ENCODE results near the gene AMDHD2. TPM values are rescaled to one million over a fixed set of nuclear protein-coding genes. Genes with fewer than 3 reads are reported as not detected.

The AMDHD2 gene
- total and polyA plus RNA-seq, 2 of the 8 experiments (the other 6 are each of a cell fraction or from before 2014, with no cell fraction given) = 43.0 to 54.6 TPM

DNA sequence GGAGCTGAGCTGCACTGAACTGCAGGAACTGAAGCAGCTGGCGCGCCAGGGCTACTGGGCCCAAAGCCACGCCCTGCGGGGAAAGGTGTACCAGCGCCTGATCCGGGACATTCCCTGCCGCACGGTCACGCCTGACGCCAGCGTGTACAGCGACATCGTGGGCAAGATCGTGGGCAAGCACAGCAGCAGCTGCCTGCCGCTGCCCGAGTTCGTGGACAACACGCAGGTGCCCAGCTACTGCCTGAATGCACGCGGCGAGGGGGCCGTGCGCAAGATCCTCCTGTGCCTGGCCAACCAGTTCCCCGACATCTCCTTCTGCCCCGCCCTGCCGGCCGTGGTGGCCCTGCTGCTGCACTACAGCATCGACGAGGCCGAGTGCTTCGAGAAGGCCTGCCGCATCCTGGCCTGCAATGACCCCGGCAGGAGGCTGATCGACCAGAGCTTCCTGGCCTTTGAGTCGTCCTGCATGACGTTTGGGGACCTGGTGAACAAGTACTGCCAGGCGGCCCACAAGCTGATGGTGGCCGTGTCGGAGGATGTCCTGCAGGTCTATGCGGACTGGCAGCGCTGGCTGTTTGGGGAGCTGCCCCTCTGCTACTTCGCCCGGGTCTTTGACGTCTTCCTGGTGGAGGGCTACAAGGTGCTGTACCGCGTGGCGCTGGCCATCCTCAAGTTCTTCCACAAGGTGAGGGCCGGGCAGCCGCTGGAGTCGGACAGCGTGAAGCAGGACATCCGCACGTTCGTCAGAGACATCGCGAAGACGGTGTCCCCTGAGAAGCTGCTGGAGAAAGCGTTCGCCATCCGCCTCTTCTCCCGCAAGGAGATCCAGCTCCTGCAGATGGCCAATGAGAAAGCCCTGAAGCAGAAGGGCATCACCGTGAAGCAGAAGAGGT is 23.7 kb upstream of the AMDHD2 start:
- no peak overlapping the region; the same call in 1 of the 2 replicates for H2BK5ac ChIP-seq (ENCODE audit: low read depth, low read length)
- no peak overlapping the region for H3K56ac ChIP-seq (replicated peaks; ENCODE audit: insufficient read length, low read depth, low read length)
- no peak overlapping the region for H3K18ac ChIP-seq (ENCODE audit: extremely low read depth, low read length)
- H3K4me1 ChIP-seq (replicated peaks in 1 of 4; ENCODE audit: control insufficient read depth in 3 of 4, insufficient read depth in 4 of 4, low read length in 3 of 4) = peaks cover 0 to 6% (median 2%) of the 10 kb centered on the region in 4 experiments; a peak in 4 of 7 replicates
- FAIRE-seq (no peak), DNase-seq (ENCODE audit: low read depth in 1 of 2, low spot score in 2 of 2) (no peak)
- H3K9ac ChIP-seq (replicated peaks in 1 of 4; ENCODE audit: extremely low read depth in 1 of 4, low read depth in 3 of 4, low read length in 3 of 4) = no peak overlapping the region
- no peak overlapping the region for H2AFZ ChIP-seq (ENCODE audit: low read length)
- ChIA-PET CTCF (ENCODE audit: partially characterized antibody) (interaction anchor here (0.8 to 1.4 kb wide), 6 partner anchors 10 to 251 kb away, joined by 3 to 4 read pairs (median 4); partner anchors contain the start of gene TEDC2), POLR2A (ENCODE audit: partially characterized antibody) (interaction anchor here (1.5 to 2.1 kb wide), 3 partner anchors 14 to 274 kb away, joined by 3 to 5 read pairs (median 4); partner anchors contain the start of gene ATP6V0C)
- H2BK15ac ChIP-seq (ENCODE audit: low read length) = no peak overlapping the region
- WGBS, 2 experiments (ENCODE audit: extremely low coverage in 1 of 2, insufficient coverage in 1 of 2, insufficient read length in 1 of 2, insufficient replicate concordance in 2 of 2, low coverage in 1 of 2, low lambda C conversion rate in 2 of 2, missing lambda C conversion rate in 1 of 2) = 95% methylated on average over 56 of the region's 62 CpGs; no CpG with 5 or more reads in 1 of the 2 experiments
- no peak overlapping the region for H2AK5ac ChIP-seq (ENCODE audit: low read depth, low read length)
- H3K23me2 ChIP-seq (ENCODE audit: low read depth, low read length) = no peaks in the 10 kb centered on the region
- H4K8ac ChIP-seq (ENCODE audit: extremely low read depth, insufficient read depth, low read length) = no peak overlapping the region
- H4K5ac ChIP-seq (ENCODE audit: insufficient read length, low read depth, low read length) = no peak overlapping the region
- no peaks in the 10 kb centered on the region for H3K9me3 ChIP-seq (ENCODE audit: insufficient read depth in 2 of 2, low read depth in 1 of 2, low read length in 1 of 2)
- H4K20me1 ChIP-seq (replicated peaks in 1 of 2; ENCODE audit: control insufficient read depth in 1 of 2, insufficient read depth in 2 of 2, low read length in 2 of 2) = peaks cover 2 to 6% of the 10 kb centered on the region in 2 experiments
- no peak overlapping the region for H3K27ac ChIP-seq (ENCODE audit: low read depth, low read length)
- H4K91ac ChIP-seq (replicated peaks; ENCODE audit: insufficient read length, low read length) = no peak overlapping the region
- H3K79me2 ChIP-seq (ENCODE audit: control insufficient read depth in 1 of 2, insufficient read depth in 2 of 2, low read length in 2 of 2) = no peaks in the 10 kb centered on the region
- no peaks in the 10 kb centered on the region; the same call in 1 of the 2 replicates for H3K79me1 ChIP-seq (ENCODE audit: low read depth, low read length)
- H3K4me2 ChIP-seq (ENCODE audit: insufficient read depth in 1 of 2, low read depth in 2 of 2, low read length in 2 of 2) = no peak overlapping the region
- H2BK120ac ChIP-seq (replicated peaks; ENCODE audit: low read depth, low read length) = no peak overlapping the region
- peaks cover 0 to 15% (median 4%) of the 10 kb centered on the region in 4 experiments; a peak in 4 of 8 replicates for H3K36me3 ChIP-seq (ENCODE audit: control insufficient read depth in 2 of 4, insufficient read depth in 4 of 4, low read length in 3 of 4)
- no peak overlapping the region for H3K14ac ChIP-seq (ENCODE audit: insufficient read length)
- H3K23ac ChIP-seq (ENCODE audit: insufficient read length) = no peak overlapping the region
- no peak overlapping the region for H2BK20ac ChIP-seq (ENCODE audit: low read length)
- no peaks in the 10 kb centered on the region; a peak in 1 of 7 replicates for H3K27me3 ChIP-seq (replicated peaks in 1 of 4; ENCODE audit: control insufficient read depth in 3 of 4, extremely low read depth in 1 of 4, insufficient read depth in 3 of 4, low read length in 3 of 4)
- no peak overlapping the region; the same call in 1 of the 2 replicates for H2BK12ac ChIP-seq (ENCODE audit: low read depth, low read length)
- H3K4me3 ChIP-seq (ENCODE audit: extremely low read depth in 1 of 4, insufficient read depth in 2 of 4, low read depth in 3 of 4, low read length in 4 of 4) = no peak overlapping the region
- no peak overlapping the region for H3K4ac ChIP-seq (replicated peaks; ENCODE audit: insufficient read length, low read depth, low read length)
- TF ChIP-seq TEAD4 (IDR thresholded peaks at IDR 0.05; ENCODE audit: low read depth, low read length) (no peak), JUND (IDR thresholded peaks at IDR 0.05; ENCODE audit: low read length) (no peak), KDM5A (IDR thresholded peaks at IDR 0.05; ENCODE audit: low read length) (no peak), SIRT6 (IDR thresholded peaks at IDR 0.05; ENCODE audit: low read length) (no peak), SIX5 (IDR thresholded peaks at IDR 0.05; ENCODE audit: low read depth, low read length) (no peak)

All from H1 (cell line).